Activated CD4-positive, alpha-beta T cell treated with anti-CD3 and anti-CD28 coated beads for 36 hours (primary cell): ENCODE data around the gene KCNG4. TPM values are rescaled to one million over a fixed set of nuclear protein-coding genes. Genes with fewer than 3 reads are reported as not detected.
"Not testable (repeated sequence)": the region's sequence is repeated elsewhere in the genome, so short reads cannot be mapped to it uniquely, and the experiment has no call there.

Experiments
- ATAC-seq: fragments of 200-7000 bp; cut with Tn5 transposase; one replicate; pipeline ENCODE4 v1.10.0; 2021; ENCODE audit warnings: mild to moderate bottlenecking, moderate library complexity
- CTCF ChIA-PET: fragments of 350-600 bp; sonication (Branson Sonifier 250); formaldehyde crosslinking; loops from one replicate; lab custom pipeline; 2021; ENCODE audit warnings: antibody characterized with exemption; lab: Charles Lee
- POLR2A ChIA-PET: fragments of 350-600 bp; sonication (Branson Sonifier 250); formaldehyde crosslinking; loops from one replicate; lab custom pipeline; 2021; ENCODE audit warnings: antibody characterized with exemption, inconsistent platforms; lab: Charles Lee
- DNase-seq: peaks from one replicate; pipeline ENCODE4 v3.0.0-alpha.2; 2020
- H3K27ac Mint-ChIP-seq: one replicate; pipeline ENCODE4 v1.8.0; 2021; ENCODE audit warnings: mixed read lengths
- H3K27me3 Mint-ChIP-seq: one replicate; pipeline ENCODE4 v1.8.0; 2021; ENCODE audit warnings: mixed read lengths
- H3K36me3 Mint-ChIP-seq: one replicate; pipeline ENCODE4 v1.8.0; 2021; ENCODE audit warnings: low read depth, mixed read lengths
- H3K4me1 Mint-ChIP-seq: one replicate; pipeline ENCODE4 v1.8.0; 2021; ENCODE audit warnings: mixed read lengths
- H3K4me3 Mint-ChIP-seq: one replicate; pipeline ENCODE4 v1.8.0; 2021; ENCODE audit warnings: mild to moderate bottlenecking, moderate library complexity, mixed read lengths
- H3K9me3 Mint-ChIP-seq: one replicate; pipeline ENCODE4 v1.8.0; 2021; ENCODE audit warnings: low read depth, mixed read lengths
- intact Hi-C, 2 experiments: fragments of 100-400 bp; cut with DNase I in 1 of 2; cut with micrococcal nuclease in 1 of 2; formaldehyde crosslinking; loops; one replicate each; pipeline versions ENCODE4 v1.14.2 to v1.15.1; 2022 to 2024; cut with DNase I, micrococcal nuclease
- total RNA-seq, 2 experiments: library from RNA; stranded (reverse); gene quantifications; one replicate each; pipeline ENCODE4 v1.2.3, GENCODE V29; 2021

Gene KCNG4
- total RNA-seq, 2 experiments from 2014 or later: not detected

DNA sequence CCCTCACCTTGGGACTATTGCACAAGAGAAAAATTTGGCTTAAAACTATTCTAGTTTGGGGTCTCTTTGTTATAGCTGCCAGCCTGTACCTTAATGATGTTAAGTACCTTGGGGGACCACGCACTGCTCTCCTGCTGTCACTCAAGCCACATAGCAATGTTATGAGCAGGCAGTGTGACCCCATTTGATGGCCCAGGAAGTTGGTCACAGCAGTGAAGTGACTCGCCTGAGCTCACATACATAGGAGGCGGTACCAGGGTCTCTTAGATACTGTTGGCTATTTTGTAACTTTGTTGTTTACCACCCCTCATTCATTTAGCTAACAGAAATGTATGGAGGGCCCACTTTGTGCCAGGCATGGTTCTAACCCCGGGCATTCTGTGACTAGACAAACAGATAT, 16.4 kb downstream of the KCNG4 start:
- no peaks in the 10 kb centered on the region for H3K9me3 Mint-ChIP-seq
- intact Hi-C loops: no loop called here
- ATAC-seq: no peak
- CTCF ChIA-PET: interaction anchor here (0.6 to 1.0 kb wide), 2 partner anchors 12 kb away, joined by 3 to 4 read pairs; no protein-coding TSS in a partner anchor
- no peaks in the 10 kb centered on the region for H3K36me3 Mint-ChIP-seq
- H3K27me3 Mint-ChIP-seq: peaks cover 6% of the 10 kb centered on the region
- DNase-seq: no peak
- H3K4me3 Mint-ChIP-seq: no peak overlapping the region
- no peak overlapping the region for H3K27ac Mint-ChIP-seq
- H3K4me1 Mint-ChIP-seq: no peaks in the 10 kb centered on the region
- POLR2A ChIA-PET: no interaction called here

DNA sequence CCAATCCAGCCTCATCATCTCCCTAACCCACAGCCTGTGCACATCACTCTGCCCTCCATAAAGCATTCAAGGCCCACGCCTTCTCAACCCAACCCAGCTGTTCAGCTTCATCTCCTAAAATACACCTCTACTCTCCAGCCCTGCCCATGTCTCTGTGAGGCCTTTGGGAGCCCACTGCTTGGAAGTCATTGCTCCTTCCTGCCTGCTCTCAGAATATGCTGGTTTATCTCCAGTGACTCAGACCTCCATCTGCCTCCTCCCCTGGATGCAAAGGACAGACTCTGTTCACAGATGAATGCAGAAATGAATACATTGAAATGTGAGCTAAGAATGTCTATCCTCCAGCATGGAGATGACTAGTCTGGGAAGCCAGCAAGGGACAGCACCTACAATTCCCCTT, 19.0 kb downstream of the KCNG4 start:
- ATAC-seq (no peak), DNase-seq (no peak)
- intact Hi-C loops: no loop called here
- POLR2A ChIA-PET: no interaction called here
- H3K4me3 Mint-ChIP-seq: no peak overlapping the region
- H3K27me3 Mint-ChIP-seq: peaks cover 2% of the 10 kb centered on the region
- H3K36me3 Mint-ChIP-seq: no peaks in the 10 kb centered on the region
- H3K9me3 Mint-ChIP-seq: no peaks in the 10 kb centered on the region
- no peaks in the 10 kb centered on the region for H3K4me1 Mint-ChIP-seq
- CTCF ChIA-PET: no interaction called here
- no peak overlapping the region for H3K27ac Mint-ChIP-seq

DNA sequence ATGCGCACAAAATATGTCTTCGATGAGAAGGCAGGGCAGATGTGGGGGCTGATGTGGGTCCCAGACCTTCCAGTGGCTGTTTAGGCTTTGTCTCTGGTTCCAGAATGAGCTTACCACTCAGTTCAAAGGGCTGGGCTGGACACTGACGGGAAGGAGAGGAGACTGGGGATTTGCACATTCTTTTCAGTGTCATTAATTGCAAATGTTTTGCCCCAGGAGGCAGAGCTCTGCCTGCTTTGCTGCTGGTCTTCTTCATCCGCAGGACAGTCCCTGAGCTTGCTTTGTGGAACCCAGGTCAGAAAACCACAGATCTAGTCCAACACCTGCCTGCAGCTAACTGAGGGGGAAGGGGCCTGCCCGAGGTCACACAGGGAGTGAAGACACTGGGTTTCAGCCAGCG, 20.9 kb downstream of the KCNG4 start:
- Mint-ChIP-seq H3K36me3 (no peaks in the 10 kb centered on the region), H3K4me3 (no peak overlapping the region), H3K27ac (no peak overlapping the region), H3K27me3 (peaks cover 2% of the 10 kb centered on the region), H3K9me3 (no peaks in the 10 kb centered on the region), H3K4me1 (no peaks in the 10 kb centered on the region)
- CTCF ChIA-PET: no interaction called here
- POLR2A ChIA-PET: no interaction called here
- DNase-seq (no peak), ATAC-seq (no peak)
- intact Hi-C loops: no loop called here

DNA sequence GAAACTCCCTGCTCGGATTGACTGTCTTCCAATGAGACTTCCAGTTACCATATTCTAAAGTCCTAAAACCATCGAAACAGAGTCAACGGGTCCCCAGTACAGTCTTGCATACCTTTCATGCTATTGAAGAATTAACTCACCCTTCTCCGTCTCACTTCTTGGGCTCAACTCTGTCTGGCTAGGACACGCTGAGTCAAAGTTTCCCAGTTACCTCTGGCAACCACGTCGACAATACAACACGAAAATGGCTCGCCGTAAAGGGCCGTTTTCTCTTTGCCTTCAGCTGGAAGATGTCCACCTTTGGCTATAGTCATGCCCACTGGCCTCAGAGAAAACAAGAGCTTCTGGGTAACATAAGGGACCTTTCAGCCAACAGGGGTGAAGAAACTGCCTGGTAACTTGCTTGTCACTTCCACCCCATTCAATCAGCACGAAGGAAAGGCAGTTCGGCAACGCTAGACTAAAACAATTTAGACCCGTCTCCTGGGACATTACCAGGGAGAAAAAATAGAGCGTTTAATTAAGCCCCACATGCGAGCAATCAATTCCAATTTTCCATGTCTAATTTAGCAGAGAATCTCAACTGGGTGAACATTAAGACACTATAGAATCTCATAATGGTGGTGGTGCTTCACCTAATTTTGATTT, 21.5 kb downstream of the KCNG4 start:
- ChIA-PET POLR2A (no interaction called here), CTCF (no interaction called here)
- H3K27me3 Mint-ChIP-seq: no peaks in the 10 kb centered on the region
- no peak for ATAC-seq
- no peak overlapping the region for H3K4me3 Mint-ChIP-seq
- DNase-seq: no peak
- H3K9me3 Mint-ChIP-seq: no peaks in the 10 kb centered on the region
- H3K4me1 Mint-ChIP-seq: no peaks in the 10 kb centered on the region
- H3K27ac Mint-ChIP-seq: no peak overlapping the region
- intact Hi-C loops: no loop called here
- H3K36me3 Mint-ChIP-seq: no peaks in the 10 kb centered on the region

DNA sequence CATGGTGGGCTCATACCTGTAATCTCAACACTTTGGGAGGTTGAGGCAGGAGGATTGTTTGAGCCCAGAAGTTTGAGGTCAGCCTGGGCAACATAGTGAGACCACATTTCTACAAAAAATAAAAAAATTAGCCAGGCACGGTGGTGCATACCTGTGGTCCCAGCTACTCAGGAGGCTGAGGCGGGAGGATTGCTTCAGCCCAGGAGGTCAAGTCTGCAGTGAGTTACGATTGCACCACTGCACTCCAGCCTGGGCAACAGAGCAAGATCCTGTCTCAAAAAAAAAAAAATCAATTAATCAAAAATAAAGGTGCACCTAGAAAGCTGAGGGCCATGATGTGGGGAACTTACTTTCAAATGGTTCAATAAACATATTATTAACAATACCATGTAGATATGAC, 23.7 kb downstream of the KCNG4 start:
- H3K4me1 Mint-ChIP-seq, H3K27ac Mint-ChIP-seq, ATAC-seq, DNase-seq, H3K9me3 Mint-ChIP-seq, H3K36me3 Mint-ChIP-seq, H3K27me3 Mint-ChIP-seq, POLR2A ChIA-PET, intact Hi-C loops, H3K4me3 Mint-ChIP-seq: not testable (repeated sequence)
- CTCF ChIA-PET: interaction anchor here (0.8 kb wide), 1 partner anchor 62 kb away, joined by 3 read pairs; no protein-coding TSS in a partner anchor

DNA sequence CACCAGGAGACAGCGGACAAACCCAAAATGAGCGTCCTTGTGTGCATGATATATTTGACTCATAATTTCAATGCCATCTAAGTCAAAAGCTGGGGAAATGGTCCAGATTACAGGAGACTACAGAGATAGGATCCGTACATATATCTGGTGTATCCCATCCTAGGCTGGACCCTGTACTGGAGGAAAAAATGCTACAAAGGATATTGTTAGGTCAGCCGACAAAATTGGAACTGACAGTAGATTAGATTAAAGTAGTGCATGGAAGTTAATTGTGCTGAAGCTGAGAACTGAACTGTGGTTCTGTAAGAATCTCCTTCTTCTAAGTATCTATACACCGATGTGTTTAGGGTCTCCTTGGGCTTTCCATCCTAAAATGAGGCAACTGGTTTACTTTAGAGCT, 24.3 kb downstream of the KCNG4 start:
- no peaks in the 10 kb centered on the region for H3K36me3 Mint-ChIP-seq
- no peaks in the 10 kb centered on the region for H3K9me3 Mint-ChIP-seq
- intact Hi-C loops: no loop called here
- ChIA-PET CTCF (interaction anchor here (0.8 kb wide), 1 partner anchor 63 kb away, joined by 3 read pairs; no protein-coding TSS in a partner anchor), POLR2A (no interaction called here)
- DNase-seq (no peak), ATAC-seq (no peak)
- no peak overlapping the region for H3K27ac Mint-ChIP-seq
- no peaks in the 10 kb centered on the region for H3K27me3 Mint-ChIP-seq
- H3K4me3 Mint-ChIP-seq: no peak overlapping the region
- H3K4me1 Mint-ChIP-seq: no peaks in the 10 kb centered on the region

DNA sequence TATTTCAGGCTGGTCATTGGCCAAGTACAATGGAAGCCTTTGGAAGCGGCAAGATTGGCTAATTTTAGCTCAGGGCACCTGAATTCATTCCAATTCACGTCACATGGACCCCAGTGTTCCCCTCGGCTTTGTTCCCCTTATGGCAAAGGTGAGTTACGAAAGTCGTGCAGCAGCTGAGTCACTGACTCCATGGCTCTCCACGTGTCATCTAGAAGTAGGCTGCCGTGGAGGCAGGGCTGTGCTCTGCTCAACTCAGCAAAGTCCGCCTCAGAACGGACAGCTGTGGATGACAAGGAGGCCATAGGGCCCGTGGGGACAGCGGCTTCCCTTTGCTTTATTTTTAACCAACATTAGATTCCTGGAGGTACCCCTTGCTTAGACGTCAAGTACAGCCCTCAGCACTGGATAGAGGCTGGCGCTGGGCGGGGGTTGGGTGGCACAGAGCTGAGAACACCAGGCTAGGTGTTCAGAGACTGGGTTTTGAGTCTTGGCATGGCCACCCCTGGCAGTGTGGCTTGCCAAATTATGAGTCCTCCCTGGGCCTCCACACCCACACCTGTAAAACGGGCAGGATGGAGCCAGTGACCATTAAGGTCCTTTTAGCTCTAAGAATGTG, 25.3 kb downstream of the KCNG4 start:
- ATAC-seq (no peak), DNase-seq (no peak)
- no peak overlapping the region for H3K4me3 Mint-ChIP-seq
- ChIA-PET POLR2A (interaction anchor here (0.7 kb wide), 1 partner anchor 22 kb away, joined by 3 read pairs; no protein-coding TSS in a partner anchor), CTCF (no interaction called here)
- no peaks in the 10 kb centered on the region for H3K27me3 Mint-ChIP-seq
- H3K9me3 Mint-ChIP-seq: no peaks in the 10 kb centered on the region
- intact Hi-C loops: no loop called here
- no peaks in the 10 kb centered on the region for H3K36me3 Mint-ChIP-seq
- no peak overlapping the region for H3K27ac Mint-ChIP-seq
- H3K4me1 Mint-ChIP-seq: no peaks in the 10 kb centered on the region

DNA sequence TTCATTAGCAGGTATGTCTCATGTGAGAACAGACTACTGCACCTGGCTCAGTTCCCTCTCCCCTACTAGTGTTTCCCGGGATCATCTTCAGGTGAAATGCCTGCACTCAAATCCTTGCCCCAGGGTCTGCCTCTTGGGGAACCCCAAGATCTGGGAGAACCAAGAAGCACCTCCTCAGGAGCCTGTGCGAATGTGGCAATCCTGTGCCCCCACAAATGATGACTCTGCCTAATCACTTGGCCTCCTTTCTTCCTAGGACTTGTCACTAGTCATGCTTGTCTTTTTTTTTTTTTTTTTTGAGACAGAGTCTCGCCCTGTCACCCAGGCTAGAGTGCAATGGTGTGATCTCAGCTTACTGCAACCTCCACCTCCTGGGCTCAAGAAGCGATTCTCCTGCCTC, 27.2 kb downstream of the KCNG4 start:
- Mint-ChIP-seq H3K9me3 (no peaks in the 10 kb centered on the region), H3K27me3 (no peaks in the 10 kb centered on the region), H3K36me3 (no peaks in the 10 kb centered on the region), H3K4me3 (no peak overlapping the region), H3K4me1 (peaks cover 2% of the 10 kb centered on the region), H3K27ac (peak overlapping the region; percentile 11)
- no peak for ATAC-seq
- no peak for DNase-seq
- ChIA-PET POLR2A (no interaction called here), CTCF (no interaction called here)
- intact Hi-C loops: no loop called here

DNA sequence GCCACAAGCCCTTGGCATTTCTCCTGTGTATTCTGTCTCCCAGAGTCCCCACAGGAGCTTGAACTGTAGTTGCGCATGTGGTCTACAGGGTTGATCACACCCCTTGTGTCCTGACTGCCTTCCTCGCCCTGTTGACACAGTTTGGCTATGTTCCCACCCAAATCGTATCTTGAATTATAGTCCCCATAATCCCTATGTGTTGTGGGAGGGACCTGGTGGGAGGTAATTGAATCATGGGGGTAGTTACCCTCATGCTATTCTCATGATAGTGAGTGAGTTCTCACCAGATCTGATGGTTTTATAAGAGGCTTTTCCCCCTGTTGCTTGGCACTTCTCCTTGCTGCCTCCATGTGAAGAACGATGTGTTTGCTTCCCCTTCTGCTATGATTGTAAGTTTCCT, 27.7 kb downstream of the KCNG4 start:
- intact Hi-C loops: no loop called here
- CTCF ChIA-PET: interaction anchor here (1.2 kb wide), 1 partner anchor 12 kb away, joined by 4 read pairs; no protein-coding TSS in a partner anchor

DNA sequence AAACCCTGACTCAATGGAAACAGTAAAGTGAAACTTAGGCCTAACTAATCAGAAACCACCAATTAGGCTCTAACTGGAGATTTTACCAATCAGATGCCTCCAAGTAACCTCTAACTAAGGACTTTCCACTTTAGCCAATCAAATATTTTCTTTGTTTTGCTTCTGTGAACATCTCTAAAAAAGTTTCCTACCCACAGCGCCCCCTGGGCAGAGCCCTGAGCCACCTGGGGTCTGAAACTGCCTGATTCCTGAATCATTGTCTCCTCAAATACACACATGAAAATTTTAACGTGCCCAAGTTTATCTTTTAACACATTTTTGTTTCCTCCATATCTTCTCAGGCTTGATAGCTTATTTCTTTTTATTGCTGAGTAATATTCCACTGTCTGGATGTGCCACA, 29.8 kb downstream of the KCNG4 start:
- Mint-ChIP-seq H3K27me3 (no peaks in the 10 kb centered on the region), H3K4me3 (no peak overlapping the region), H3K27ac (no peak overlapping the region), H3K36me3 (no peaks in the 10 kb centered on the region), H3K9me3 (no peaks in the 10 kb centered on the region), H3K4me1 (peaks cover 2% of the 10 kb centered on the region)
- POLR2A ChIA-PET: no interaction called here
- ATAC-seq (no peak), DNase-seq (peak; percentile 29)
- CTCF ChIA-PET: no interaction called here
- intact Hi-C loops: no loop called here

More for the DNA sequence above, 27.7 kb downstream of the KCNG4 start:
- POLR2A ChIA-PET: no interaction called here
- no peak for ATAC-seq
- H3K27ac Mint-ChIP-seq: peak overlapping the region; percentile 11
- DNase-seq: no peak
- H3K9me3 Mint-ChIP-seq: no peaks in the 10 kb centered on the region
- H3K36me3 Mint-ChIP-seq: no peaks in the 10 kb centered on the region
- H3K4me3 Mint-ChIP-seq: no peak overlapping the region
- H3K4me1 Mint-ChIP-seq: peaks cover 2% of the 10 kb centered on the region
- H3K27me3 Mint-ChIP-seq: no peaks in the 10 kb centered on the region

DNA sequence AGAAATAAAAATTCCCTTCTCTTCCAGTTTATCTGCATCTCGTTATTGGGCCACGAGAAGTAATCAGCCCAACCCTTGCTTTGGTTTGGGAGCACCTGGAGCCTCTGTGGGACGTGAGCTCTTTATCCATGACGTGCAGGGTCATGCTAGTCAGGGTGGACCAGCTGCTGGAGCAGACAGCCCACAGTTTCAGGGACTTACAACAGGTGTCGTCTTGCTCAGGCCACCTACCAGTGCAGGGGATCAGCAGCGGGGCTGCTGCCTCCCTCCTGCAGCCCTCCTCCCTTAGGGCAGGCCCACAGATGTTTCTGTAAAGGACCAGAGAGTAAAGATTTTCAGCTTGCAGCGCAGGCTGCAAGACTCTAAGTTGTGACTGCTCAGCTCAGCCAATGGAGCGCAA, 31.9 kb downstream of the KCNG4 start:
- Mint-ChIP-seq H3K9me3 (no peaks in the 10 kb centered on the region), H3K27ac (no peak overlapping the region), H3K27me3 (no peaks in the 10 kb centered on the region), H3K4me1 (peaks cover 2% of the 10 kb centered on the region), H3K4me3 (no peak overlapping the region), H3K36me3 (no peaks in the 10 kb centered on the region)
- intact Hi-C loops: no loop called here
- CTCF ChIA-PET: no interaction called here
- POLR2A ChIA-PET: no interaction called here
- DNase-seq (no peak), ATAC-seq (no peak)

DNA sequence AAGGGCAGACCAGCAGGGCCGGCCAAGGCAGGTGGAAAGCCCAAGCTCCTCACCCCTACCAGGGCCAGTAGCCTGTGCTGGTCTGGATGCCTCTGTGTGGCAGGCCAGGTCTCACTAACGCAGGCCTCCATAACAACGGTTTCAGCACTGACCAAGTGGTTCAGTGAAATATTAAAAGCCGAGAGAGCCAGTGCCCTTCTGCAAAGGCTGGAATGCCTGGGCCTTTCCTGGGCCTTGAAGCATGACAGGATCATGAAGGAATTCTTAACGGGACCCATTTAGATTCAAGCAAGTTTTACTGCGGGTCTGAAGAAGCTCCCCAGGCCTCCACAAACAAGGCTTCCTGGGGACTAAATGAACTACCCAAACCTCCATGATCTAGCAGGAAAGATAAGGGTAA, 32.6 kb downstream of the KCNG4 start:
- Mint-ChIP-seq H3K27ac (no peak overlapping the region), H3K4me3 (no peak overlapping the region), H3K4me1 (peaks cover 2% of the 10 kb centered on the region), H3K36me3 (no peaks in the 10 kb centered on the region), H3K9me3 (no peaks in the 10 kb centered on the region), H3K27me3 (no peaks in the 10 kb centered on the region)
- ATAC-seq (no peak), DNase-seq (no peak)
- ChIA-PET CTCF (no interaction called here), POLR2A (no interaction called here)
- intact Hi-C loops: no loop called here
